Fibroblast of upper back skin (primary cell): Measurements from ENCODE around the gene LAP3.
"Not testable (repeated sequence)": the region's sequence is repeated elsewhere in the genome, so short reads cannot be mapped to it uniquely, and the experiment has no call there.

Experiments
- DNase-seq: peaks from one replicate; pipeline ENCODE4 v3.0.0-alpha.2; 2013

LAP3 gene

DNA sequence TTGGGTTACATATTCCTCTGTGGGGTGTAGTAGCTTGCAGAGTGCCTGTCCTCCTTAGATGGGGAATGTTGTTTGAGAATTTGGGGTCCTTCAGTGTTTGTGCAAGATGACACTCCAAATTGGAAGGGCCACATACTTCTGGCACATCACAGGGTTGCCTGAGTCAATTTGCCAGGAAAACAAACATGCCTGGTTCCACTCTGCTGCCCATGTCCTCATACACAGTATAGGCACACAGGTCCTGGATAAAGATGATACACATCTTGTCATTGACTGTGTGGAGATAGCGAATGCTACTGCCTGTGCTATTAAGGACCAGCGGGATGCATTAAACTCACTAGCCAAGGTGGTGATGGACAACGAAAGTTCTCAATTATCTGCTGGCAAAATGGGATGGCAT, 11.2 kb upstream of the LAP3 start:
- no peak for DNase-seq

DNA sequence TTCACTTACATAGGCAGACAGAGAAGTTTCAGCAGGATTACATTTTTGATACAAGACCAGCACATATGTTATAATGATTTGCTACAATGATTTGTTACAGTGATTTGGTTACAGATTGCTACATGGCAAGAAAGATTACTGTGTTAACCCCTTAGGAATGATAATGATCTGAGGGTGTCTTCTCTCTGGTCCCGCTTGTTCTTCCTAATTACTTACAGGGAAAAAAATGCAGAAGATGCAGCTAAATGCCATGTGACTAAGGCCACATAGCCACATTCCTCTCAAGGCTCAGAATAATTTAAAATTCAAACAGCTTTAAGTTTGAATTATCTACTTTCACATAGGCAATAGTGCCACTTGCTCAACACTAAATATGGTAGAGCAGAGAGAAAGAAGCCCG, 9.7 kb upstream of the LAP3 start:
- DNase-seq, result peak; percentile 71

DNA sequence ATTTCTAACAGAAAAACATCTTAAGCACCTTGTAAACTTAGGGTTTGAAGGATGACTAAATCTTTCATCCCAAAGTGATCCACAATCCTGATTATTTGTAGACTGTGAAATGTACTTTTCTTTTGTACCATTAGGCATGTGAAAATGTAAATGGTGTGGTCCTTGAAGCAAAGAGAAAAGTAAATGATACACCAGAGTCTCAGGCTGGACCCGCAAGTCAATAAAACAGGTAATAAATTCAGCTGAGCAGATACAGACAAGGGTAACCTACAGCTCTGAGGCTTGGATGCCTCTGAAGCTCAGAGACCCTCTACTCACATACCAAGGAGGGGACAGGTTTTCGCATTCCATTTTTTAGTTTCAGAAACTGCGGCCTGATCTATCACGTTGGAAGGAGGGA, 2.8 kb upstream of the LAP3 start:
- DNase-seq, result no peak

DNA sequence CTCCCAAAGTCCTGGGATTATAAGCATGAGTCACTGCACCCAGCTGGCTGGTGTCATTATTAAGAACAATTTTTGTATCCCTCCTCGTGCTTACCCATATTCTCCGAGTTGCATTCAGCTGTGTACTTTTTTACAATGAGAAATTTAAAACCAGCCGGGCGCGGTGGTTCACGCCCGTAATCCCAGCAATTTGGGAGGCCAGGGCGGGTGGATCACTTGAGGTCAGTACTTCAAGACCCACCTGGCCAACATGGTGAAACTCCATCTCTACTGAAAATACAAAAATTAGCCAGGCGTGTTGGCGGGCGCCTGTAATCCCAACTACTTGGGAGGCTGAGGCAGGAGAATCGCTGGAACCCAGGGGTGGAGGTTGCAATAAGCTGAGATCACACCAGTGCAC, 1.8 kb upstream of the LAP3 start:
- not testable (repeated sequence) for DNase-seq

DNA sequence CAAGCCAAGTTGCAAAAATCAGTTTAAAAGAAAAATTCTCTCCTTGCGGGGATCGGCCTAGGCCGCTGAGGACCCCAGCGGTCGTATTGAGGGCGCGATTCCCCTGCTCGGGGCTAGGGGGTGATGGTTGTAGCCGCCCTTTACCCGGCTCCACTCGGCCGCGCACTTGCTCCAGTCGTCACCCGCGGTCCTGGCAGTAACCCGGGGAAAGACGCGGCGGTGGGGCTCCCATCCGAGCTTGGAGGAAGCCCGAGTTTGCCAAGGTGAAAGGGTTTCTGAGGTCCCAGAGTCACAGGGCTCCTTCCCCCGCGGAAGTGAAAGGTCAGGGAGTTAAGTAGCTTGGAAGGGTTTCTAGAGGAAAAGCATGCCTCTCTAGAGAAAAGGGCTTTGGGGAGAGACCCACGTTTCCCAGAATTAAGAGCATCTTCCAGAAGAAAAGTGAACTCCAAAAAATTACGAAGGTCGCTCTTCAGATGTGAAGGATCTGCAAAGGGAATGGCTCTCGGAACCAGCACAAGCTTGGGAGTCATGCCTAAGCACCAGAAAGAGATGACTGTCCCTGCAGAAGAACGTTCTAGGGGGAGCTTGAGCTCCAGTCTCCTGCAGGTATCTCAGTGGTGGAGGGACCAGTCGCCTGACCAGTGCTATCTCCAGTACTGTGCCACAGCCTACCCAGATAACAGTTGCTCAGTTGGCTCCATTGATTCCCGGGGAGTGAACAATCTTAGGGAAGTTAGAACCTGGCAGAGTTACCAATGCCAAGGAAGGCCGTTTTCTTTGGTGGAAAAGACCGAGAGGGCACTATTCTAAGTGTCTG, 875 bp downstream of the LAP3 start:
- DNase-seq, result no peak

DNA sequence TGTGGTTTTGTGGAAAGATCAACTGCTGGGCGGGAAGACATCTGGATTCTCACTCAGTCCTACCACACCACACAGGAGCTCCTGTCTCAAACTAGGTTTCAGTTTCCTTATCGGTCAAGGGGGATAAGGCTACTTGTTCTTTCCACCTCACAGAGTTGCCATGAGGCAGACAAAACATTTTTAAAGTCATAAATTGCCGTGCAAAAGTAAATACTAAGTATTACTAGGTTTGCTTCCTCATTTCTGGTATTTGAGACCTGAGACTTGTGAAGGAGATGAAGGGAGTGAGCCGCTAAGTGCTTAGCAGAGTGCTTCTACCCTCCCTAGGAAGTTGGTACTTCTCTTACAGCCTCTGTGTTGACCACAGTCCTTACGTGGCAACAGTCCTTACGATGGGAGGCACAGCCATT, 1.5 kb downstream of the LAP3 start:
- DNase-seq, result no peak

DNA sequence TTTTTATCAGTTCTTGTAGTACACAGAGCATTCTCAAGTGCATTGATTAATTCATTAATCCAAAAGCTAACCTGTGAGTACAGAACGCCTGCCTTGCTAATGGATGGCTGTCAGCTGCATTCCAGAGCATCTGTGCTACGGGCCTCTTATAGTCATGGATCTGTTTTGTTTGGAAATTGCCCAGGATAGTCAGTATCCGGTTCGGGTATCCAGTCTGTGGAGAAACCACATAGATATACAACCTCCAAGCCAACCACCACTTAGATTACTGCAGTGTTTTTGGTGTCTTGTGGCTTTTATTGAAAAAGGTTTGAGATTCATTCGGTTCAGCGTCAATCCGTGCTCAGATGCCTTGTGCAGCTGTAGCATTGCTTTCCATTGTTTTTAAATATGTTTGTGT, 4.0 kb downstream of the LAP3 start:
- DNase-seq, result peak; percentile 32

DNA sequence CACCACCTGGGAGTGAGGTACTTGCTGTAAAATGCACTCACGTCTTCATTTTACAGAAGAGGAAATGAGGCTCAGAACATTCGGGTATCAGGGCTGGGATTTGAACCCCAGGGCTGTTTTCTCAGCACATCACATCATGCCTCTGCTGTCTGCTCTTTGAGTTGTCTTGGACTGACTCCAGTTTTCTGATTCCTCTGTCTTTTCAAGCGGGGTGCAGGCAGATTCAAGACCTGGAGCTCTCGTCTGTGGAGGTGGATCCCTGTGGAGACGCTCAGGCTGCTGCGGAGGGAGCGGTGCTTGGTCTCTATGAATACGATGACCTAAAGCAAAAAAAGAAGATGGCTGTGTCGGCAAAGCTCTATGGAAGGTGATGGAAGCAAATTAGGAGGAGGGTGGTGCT, 6.3 kb downstream of the LAP3 start:
- DNase-seq, result no peak

DNA sequence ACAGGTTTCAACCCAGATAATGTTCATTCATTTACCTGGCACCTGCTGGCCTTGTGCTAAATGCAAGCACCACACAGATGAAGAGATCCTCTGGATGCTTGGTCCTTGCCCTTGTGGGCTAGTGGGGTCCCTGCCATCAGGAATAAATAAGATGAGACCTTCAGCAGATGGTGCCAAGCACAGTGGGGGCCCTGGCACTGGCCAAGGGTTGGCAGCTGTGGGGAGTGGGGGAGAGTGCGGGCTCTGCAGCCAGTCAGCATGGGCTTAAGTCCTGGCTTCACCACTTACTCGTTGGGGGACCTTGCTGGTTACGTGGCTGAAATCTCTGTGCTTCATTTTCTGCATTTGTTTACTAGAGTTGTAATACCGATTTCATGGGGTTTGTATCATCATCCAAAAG, 6.9 kb downstream of the LAP3 start:
- DNase-seq, result no peak

DNA sequence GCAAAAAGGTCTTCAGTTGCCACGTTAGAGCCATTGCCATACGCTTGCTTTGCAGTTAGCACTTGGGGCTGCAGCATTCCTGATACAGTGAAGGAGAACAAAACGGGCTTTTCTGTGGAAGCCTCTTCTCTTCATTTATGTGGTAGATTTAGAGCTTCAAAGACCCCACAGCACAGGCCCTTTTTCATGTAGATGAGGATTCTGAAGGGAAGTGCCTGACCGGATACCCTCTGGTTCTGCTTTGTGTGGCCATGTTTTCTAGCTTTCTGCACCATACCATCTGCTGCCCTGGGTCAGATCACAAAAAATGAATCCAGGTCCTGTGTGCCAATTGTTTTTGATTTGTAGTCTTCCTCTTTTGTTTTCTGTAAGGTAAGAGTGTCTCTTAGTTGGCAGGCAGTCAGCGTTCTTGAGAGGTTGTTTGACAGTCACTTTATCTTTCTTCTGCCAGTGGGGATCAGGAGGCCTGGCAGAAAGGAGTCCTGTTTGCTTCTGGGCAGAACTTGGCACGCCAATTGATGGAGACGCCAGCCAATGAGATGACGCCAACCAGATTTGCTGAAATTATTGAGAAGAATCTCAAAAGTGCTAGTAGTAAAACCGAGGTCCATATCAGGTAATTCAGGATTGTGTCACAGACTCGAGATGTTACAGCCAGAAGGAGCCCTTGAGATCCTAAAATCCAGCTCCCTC, 7.7 kb downstream of the LAP3 start:
- no peak for DNase-seq

DNA sequence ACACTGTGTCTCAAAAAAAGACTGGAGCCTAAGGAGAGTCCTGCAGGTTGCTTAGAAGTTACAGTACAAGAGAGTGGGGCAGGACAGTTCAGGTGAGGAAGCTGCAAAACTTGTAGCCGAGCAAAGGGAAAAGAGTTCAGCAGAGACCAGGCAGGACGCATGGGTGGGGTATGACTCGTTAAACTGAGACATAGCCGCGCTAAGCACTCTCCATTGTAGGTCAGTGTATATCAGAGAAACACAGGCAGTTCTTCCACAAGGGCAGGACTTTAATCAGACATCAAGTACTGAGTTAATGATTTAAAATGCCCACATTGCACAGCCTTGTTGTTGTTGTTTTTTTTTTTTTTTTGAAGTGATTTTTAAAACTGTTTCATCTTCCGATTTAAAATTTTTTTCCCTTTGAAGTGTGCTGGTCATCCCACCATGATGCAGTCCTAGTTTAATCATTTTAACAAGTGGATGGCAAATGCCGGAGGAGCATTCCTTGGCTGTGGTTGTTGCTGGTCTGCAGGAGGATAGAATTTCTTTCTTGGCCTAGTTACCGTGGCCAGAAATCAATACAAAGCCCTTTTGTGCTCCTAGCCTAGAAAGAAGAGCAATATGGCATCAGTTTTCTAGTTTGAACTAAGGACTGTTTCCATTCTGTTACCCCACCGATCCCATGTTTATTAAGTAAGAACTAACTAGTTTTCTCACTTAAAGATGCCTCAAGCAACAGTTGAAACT, 10.3 kb downstream of the LAP3 start:
- no peak for DNase-seq

DNA sequence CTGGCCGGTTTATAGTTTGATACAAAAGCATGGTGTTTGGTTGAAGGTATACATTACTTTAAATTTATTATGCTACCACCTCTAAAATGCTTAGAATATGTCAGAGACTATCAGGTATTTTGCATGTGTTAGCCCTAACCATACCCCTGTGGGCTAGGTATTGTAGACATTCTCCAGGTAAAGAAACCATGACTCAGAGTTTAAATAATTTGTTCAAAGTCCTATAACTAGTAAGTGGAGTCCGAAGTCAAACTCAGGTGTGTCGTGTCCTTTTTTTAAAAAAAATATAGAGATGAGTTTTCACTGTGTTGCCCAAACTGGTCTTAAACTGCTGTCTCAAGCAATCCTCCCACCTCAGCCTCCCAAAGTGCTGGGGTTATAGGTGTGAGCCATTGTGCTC, 12.4 kb downstream of the LAP3 start:
- DNase-seq, result no peak

DNA sequence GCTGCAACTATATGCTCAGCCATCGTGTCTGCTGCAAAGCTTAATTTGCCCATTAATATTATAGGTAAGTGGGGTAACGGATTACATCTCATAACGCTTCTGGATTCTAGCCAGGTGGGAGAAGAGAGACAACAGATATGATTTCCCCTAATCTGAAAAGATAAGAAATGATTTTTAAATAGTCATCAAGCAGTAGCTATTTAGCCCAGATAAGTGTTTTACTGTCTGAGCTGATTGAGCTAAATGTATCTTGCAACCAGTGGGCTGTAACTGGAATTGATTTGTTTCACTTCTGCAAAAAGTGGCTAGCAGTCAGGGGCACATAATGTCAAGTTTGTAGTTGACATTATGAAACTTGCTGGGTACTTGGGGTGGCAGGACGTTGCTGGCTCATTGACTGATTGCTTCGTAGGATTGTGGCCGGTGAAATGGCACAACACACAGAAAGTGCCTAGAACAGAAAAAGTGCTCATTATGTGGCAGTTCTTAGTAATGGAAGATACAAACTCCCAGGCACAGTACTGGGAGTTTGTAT, 18.5 kb downstream of the LAP3 start:
- DNase-seq, result no peak

DNA sequence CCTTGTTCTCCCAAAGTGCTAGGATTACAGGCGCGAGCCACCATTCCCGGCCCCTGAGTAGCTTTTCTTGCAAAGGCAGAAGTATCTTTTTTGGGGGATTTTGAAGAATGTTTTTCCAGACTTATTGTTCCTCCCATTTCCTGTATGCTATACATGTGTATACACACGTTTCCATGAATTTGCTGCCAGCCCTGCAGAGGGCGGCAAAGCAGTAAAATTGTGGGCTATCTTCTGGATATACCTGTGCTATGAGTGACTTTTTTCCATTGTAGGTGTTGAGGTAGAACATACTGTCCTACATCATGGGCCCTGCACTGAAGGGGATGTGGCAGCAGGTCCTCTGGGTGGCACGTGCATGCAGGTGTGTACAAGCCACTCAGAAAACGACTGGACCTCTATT, 20.5 kb downstream of the LAP3 start:
- DNase-seq, result peak; percentile 10

DNA sequence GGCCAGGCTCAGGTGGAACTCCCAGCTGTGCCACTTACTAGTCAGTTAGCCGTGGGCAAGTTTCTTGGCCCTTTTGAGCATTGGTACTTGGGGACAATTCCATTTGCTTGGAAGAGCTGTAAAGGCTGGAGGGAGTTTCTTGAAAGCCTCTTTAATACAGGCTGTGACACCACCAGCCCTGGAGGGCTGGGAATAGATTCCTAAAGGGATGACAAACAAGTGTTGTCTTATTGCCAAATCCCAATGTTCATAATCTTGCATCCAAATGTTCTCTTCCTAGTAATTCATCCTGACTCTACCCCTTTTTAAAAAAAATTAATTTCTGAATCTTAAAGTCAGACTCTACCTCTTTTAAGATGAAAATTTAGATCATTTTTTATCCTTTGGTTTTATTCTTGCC, 22.8 kb downstream of the LAP3 start:
- no peak for DNase-seq

DNA sequence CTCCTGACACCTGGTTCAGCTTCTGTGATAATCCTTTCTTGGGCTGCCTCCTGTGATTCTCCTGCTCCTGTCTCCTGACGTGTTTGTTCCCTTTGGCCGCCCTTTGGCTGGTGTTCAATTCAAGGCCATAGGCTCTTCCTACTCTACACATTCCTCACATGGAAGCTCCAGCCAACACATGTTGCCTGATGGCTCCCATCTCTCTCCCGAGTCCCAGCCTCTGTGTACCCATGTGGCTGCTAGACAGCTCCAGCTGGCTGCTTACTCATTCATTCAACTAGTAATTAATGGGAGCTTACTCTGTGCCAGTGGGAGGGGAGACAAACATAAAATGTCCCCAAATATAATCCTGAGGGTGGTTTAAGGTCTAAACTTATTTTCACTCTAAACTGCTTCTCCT, 28.2 kb downstream of the LAP3 start:
- no peak for DNase-seq

DNA sequence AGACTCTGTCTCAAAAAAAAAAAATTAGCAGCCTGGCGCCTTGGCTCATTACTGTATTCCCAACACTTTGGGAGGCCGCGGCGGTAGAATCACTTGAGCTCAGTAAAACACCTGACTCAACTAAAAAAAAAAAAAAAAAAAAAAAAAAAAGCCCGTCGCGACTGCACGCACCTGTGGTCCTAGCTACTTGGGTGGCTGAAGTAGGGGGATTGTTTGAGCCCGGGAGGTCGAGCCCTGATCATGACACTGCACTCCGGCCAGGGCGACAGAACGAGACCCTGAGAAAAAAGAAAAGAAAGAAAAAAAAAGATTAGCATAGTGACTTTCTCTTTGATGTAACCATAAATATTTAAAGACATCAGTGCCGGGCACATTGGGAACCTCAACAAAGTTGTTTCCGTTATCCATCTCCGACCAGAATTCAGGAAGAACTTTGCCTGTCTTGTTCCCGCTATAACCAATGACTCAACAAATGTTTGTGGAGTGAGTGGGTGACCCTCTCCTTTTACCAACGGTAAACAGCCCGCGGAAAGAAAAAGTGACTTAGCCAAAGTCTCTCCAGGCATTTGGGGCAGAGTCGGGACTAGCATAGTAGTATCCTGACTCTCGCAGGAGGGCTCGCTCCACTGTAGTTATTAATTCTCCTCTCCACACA, 36.9 kb downstream of the LAP3 start:
- peak; percentile 62 for DNase-seq

DNA sequence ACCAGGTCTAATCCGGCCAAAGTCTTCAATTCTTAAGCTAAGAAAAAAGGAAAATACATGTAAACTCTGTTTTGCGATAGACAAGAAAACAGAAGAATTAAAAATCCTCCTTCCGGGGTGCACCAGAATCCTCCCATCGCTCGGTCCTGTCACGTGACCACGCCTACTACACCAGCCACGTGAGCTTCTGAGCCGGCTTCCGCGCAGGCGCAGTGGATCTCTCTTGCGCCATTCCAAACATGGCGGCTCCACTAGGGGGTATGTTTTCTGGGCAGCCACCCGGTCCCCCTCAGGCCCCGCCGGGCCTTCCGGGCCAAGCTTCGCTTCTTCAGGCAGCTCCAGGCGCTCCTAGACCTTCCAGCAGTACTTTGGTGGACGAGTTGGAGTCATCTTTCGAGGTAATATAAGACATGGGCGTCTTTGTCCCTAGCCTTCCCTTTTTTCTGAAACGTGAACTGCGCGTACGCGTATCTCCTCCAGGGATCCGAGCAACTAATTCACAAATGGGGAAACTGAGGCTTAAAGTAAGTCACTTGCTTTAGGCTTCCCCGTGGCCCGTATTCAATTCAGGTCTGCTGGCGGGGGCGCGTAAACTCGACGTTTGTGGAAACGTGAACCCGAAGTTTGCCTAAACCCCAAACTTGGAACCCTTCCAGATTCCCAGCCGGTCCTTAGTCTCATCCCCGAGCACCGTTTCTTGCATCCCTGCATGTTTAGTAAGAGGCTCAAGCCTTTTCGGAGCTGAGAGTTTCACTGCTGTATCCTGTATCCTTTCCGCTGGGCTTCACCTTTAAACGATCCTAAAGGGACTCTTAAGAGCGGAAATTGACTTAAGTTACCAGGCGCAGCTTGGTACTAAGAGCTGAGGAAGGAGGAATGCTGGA, 37.7 kb downstream of the LAP3 start, which contains the start of gene MED28:
TSS of gene MED28 (plus strand) at position 226 of the 884 bp plus-strand sequence. CDS start at position 240, 14 bp downstream.
- DNase-seq, result peak; percentile 96

DNA sequence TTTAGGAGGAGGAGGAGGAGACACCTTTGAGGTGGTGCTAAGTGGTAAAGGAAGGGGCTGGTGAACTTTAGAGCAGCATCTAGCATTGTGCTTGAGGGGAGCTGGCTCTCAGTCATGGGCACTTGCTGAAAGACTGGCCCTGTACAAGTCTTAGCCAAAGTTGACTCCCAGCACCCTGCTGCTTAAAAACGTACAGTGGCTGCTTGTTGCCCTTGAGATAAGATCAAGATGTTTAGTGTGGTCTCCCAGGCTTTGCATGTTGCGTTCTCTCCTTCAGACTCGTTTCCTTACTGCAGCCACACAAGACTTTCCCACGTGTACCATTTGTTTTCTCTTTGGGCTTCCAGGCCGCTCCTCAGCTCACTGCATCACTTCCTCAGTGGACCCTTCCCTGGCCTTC, 39.3 kb downstream of the LAP3 start:
- DNase-seq, result no peak

DNA sequence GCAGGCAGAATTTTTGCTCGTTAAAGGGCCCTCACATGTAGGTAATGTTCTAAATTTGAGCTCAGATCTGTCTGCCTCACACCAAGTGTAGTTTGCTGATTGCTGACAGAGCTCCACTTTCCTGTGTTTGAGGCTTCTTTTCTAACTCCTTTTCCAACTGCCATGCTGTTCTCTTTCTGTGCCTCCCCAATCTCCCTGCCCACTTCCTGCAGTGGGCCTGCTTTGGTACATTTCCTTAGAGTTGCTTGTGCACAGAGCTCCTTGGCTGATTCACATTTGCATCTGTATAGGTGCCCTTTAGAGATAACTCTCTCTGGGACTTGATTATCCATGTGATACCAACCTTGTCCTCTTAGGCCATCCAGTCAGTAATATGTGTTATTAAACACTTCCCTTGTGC, 41.9 kb downstream of the LAP3 start:
- DNase-seq, result no peak

DNA sequence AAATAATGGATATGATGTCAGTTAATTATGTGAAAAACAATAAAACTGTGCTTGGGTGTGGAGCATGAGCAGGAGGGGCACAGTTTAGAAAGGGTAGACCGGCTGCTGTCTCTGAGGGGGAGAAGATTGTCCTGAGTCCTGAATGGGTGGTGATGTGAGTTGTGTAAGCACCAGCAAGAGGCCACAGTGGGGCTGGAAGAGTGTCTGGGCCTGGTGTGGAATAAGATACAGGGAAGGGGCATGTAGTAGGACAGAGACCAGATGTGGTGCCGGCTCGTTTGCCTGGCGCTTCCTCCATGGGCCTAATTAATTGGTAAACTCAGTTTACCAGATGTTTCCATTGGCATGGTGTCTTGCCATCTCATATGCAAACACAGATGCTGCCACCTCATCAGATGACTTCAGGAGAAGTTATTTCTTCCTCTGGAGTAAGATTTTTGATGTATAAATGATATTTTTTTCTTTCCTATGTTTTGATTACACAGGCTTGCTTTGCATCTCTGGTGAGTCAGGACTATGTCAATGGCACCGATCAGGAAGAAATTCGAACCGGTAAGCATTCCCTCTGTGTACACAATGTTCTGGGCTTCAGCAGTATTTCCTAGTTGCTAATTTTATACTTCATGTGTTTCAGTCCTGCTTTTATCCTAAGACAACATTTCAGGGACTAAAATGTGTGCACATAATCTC, 42.6 kb downstream of the LAP3 start:
- no peak for DNase-seq
